ENCODE measurements around the gene ARHGEF19. TPM values are rescaled to one million over a fixed set of nuclear protein-coding genes. Genes with fewer than 3 reads are reported as not detected.

ARHGEF19 gene
- total and polyA plus RNA-seq, 2 of the 13 experiments (the other 11 are each of a cell fraction or from before 2014, with no cell fraction given) = 1.7 to 1.8 TPM

DNA sequence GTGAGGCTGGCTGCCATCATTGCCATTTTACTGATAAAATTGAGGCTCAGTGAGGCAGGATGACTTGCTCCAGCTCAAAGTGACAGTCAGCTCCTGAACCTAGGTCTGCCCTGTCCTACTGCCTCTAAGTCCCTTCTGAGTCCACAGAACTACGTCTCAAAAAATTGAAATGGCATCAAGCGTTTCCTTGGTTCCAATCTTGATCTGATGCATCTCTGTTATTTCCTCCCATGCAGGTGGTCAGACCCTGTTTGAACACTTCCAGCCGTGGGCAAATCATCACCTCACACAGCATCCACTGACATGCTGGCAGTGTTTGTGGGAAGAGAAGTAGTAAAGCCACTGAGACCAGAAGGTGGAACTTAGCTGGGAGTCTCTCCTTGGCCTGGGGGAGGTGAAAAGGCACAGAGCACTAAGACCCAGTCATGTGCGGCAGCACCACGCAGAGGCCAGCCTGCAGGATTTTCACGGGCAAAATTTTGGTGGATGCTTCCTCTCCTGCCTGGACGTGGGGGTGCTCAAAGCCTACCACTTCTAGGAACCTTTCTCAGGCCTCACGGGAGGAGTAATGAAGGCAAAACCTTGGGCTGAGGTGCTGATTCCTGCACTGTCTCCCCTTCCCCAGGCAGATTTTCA is 32.3 kb upstream of the ARHGEF19 start (continued):
- TF ChIP-seq, protein P1, sequence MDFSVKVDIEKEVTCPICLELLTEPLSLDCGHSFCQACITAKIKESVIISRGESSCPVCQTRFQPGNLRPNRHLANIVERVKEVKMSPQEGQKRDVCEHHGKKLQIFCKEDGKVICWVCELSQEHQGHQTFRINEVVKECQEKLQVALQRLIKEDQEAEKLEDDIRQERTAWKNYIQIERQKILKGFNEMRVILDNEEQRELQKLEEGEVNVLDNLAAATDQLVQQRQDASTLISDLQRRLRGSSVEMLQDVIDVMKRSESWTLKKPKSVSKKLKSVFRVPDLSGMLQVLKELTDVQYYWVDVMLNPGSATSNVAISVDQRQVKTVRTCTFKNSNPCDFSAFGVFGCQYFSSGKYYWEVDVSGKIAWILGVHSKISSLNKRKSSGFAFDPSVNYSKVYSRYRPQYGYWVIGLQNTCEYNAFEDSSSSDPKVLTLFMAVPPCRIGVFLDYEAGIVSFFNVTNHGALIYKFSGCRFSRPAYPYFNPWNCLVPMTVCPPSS (IDR thresholded peaks at IDR 0.05) = no peak
- TF ChIP-seq ZMYM4 (CRISPR knock-in tag; IDR thresholded peaks at IDR 0.05) (no peak), HNRNPLL (IDR thresholded peaks at IDR 0.05; ENCODE audit: low read depth, low read length, poor library complexity, severe bottlenecking) (no peak), ZNF251 (CRISPR knock-in tag; IDR thresholded peaks at IDR 0.05) (no peak), PHF5A (CRISPR knock-in tag; IDR thresholded peaks at IDR 0.05; ENCODE audit: low read depth, unreplicated experiment) (no peak), ETS1 (CRISPR knock-in tag; IDR thresholded peaks at IDR 0.05) (no peak), ZMAT3 (CRISPR knock-in tag; conservative IDR thresholded peaks at IDR 0.05) (0 out of 2 replicates have a peak, but pooled peaks have one; percentile 5), SIN3B (IDR thresholded peaks at IDR 0.05; ENCODE audit: low read length) (no peak)
- TF ChIP-seq, protein P2, sequence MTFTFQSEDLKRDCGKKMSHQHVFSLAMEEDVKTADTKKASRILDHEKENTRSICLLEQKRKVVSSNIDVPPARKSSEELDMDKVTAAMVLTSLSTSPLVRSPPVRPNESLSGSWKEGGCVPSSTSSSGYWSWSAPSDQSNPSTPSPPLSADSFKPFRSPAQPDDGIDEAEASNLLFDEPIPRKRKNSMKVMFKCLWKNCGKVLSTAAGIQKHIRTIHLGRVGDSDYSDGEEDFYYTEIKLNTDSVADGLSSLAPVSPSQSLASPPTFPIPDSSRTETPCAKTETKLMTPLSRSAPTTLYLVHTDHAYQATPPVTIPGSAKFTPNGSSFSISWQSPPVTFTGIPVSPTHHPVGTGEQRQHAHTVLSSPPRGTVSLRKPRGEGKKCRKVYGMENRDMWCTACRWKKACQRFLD (CRISPR knock-in tag; IDR thresholded peaks at IDR 0.05; ENCODE audit: borderline replicate concordance) = 0 out of 2 replicates have a peak, but pooled peaks have one; percentile 15
- TF ChIP-seq, protein P3, sequence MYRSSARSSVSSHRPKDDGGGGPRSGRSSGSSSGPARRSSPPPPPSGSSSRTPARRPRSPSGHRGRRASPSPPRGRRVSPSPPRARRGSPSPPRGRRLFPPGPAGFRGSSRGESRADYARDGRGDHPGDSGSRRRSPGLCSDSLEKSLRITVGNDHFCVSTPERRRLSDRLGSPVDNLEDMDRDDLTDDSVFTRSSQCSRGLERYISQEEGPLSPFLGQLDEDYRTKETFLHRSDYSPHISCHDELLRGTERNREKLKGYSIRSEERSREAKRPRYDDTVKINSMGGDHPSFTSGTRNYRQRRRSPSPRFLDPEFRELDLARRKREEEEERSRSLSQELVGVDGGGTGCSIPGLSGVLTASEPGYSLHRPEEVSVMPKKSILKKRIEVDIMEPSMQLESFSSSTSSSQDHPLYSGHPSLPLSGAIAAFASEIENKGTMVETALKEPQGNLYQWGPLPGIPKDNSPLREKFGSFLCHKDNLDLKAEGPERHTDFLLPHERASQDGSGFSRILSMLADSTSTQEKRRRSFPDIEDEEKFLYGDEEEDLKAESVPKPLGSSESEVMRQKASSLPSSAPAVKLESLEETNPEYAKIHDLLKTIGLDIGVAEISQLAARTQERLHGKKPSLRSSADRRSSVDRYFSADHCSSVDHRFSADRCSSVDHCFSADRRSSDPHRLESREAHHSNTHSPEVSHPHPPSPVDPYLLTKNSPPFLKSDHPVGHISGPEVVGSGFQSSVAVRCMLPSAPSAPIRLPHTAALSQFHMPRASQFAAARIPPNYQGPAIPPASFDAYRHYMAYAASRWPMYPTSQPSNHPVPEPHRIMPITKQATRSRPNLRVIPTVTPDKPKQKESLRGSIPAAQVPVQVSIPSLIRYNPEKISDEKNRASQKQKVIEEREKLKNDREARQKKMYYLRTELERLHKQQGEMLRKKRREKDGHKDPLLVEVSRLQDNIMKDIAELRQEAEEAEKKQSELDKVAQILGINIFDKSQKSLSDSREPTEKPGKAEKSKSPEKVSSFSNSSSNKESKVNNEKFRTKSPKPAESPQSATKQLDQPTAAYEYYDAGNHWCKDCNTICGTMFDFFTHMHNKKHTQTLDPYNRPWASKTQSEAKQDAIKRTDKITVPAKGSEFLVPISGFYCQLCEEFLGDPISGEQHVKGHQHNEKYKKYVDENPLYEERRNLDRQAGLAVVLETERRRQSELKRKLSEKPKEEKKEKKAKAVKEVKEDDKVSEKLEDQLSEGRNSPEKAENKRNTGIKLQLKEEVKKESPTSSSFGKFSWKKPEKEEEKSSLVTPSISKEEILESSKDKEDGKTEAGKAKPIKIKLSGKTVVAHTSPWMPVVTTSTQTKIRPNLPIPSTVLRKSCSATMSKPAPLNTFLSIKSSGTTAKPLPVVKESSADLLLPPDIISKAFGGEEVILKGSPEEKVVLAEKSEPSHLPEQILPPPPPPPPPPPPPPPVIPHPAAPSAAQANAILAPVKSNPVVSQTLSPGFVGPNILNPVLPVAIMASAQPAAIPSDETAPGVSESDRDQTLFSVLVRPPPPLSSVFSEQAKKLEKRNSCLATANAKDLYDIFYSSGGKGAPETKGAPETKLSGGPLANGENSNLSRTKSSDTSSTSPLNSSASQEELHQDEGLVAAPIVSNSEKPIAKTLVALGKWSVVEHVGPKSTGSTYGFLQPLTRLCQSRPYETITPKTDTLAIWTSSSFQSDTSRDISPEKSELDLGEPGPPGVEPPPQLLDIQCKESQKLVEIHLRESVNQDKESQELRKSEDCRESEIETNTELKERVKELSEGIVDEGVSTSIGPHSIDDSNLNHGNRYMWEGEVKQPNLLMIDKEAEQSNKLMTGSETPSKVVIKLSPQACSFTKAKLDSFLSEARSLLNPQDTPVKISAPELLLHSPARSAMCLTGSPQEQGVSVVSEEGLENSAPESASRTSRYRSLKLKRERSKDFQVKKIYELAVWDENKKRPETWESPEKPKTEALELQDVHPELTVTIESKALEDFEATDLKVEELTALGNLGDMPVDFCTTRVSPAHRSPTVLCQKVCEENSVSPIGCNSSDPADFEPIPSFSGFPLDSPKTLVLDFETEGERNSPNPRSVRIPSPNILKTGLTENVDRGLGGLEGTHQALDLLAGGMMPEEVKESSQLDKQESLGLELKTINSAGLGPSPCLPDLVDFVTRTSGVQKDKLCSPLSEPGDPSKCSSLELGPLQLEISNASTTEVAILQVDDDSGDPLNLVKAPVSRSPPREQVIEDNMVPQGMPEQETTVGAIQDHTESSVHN (CRISPR knock-in tag; IDR thresholded peaks at IDR 0.05) = peak; percentile 53; the same call in 1 of the 2 replicates
- TF ChIP-seq, protein P4, sequence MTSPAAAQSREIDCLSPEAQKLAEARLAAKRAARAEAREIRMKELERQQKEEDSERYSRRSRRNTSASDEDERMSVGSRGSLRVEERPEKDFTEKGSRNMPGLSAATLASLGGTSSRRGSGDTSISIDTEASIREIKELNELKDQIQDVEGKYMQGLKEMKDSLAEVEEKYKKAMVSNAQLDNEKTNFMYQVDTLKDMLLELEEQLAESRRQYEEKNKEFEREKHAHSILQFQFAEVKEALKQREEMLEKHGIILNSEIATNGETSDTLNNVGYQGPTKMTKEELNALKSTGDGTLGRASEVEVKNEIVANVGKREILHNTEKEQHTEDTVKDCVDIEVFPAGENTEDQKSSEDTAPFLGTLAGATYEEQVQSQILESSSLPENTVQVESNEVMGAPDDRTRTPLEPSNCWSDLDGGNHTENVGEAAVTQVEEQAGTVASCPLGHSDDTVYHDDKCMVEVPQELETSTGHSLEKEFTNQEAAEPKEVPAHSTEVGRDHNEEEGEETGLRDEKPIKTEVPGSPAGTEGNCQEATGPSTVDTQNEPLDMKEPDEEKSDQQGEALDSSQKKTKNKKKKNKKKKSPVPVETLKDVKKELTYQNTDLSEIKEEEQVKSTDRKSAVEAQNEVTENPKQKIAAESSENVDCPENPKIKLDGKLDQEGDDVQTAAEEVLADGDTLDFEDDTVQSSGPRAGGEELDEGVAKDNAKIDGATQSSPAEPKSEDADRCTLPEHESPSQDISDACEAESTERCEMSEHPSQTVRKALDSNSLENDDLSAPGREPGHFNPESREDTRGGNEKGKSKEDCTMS (CRISPR knock-in tag; conservative IDR thresholded peaks at IDR 0.05) = no peak

Measured in HepG2 (cell line).